A673 (cell line): ENCODE results near the gene GGT7.

Experiments used
- CTCF ChIP-seq: fragments of 300-800, 200-600 bp; sonication (generic); conservative IDR thresholded peaks from 2 replicates; pipeline ENCODE4 v1.5.1; 2017; ENCODE audit warnings: low read depth, mild to moderate bottlenecking, antibody characterized with exemption, low read length, moderate library complexity, mixed read lengths
- EZH2 ChIP-seq: fragments of 200-600 bp; sonication (generic); IDR thresholded peaks from 2 replicates; pipeline ENCODE4 v1.6.1; 2017; ENCODE audit warnings: borderline replicate concordance, low read depth, mild to moderate bottlenecking, mixed read lengths, antibody characterized with exemption, low read length; ENCODE audit not compliant: poor library complexity, severe bottlenecking

- TF ChIP-seq CTCF (no peak), EZH2 (no peak)
Measured at GRCh38 chr20:34864216-34864615, 8.4 kb downstream of the GGT7 start.
